Ramos (cell line): Measurements from ENCODE around the gene DMD.
"Not testable (repeated sequence)": the region's sequence is repeated elsewhere in the genome, so short reads cannot be mapped to it uniquely, and the experiment has no call there.

ENCODE experiments used
- in situ Hi-C: fragments of 300-500 bp; cut with MboI; formaldehyde crosslinking; loops from one replicate; pipeline ENCODE4 v1.14.3; 2022; ENCODE audit warnings: low sequenced_read_pairs; ENCODE audit not compliant: unreplicated experiment

DMD gene

GRCh38 chrX:33160273-33160672 lies 51.1 kb downstream of the DMD start:
- in situ Hi-C loops = no loop called here

DNA sequence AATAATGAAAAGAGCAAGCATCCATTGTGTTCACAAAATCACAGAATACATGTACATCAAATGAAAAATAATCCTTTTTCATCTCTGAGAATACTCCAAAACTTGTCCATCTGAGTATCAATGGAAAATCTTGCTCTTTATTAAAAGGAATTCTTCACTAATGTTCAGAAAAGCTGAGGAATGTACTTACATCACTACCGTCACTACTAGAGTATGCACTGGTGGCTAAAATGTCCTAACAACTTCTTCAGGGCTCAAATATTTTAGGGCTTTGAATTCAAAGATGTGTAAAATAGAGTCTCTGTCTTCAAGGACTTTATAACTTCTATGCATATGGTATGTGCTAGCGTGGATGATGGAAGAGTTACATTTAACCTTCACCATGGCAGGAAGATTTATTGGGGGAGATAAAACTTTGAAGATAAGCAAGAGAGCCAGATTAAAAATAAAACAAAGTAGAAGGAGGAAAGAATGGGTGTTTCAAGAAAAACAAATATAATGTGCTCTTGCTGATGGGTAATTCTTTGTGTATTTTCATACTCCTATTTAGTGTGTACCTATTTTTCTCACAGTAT lies 55.1 kb downstream of the DMD start:
- in situ Hi-C loops = no loop called here

- in situ Hi-C loops = no loop called here
Measured at GRCh38 chrX:33149580-33149979, 61.8 kb downstream of the DMD start.

- in situ Hi-C loops = no loop called here
Measured at GRCh38 chrX:33149085-33149484, 62.3 kb downstream of the DMD start.

DNA sequence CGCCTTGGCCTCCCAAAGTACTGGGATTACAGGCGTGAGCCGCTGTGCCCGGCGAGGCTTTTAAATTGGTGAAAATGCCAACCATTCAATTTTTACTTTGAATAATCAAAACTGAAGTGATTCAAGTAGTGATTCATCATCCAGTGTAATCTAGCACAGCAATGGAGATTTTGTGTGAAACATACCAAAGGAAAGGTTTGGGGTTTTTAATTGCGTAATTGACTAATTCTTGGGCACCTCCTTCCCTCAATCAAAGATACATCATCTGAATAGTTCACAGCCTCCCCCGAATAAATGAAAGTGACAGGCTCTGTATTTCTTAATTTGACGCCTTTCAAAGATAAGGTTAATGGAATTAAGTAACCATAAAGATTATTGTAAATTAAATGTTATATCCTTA lies 69.0 kb downstream of the DMD start:
- in situ Hi-C loops = no loop called here

DNA sequence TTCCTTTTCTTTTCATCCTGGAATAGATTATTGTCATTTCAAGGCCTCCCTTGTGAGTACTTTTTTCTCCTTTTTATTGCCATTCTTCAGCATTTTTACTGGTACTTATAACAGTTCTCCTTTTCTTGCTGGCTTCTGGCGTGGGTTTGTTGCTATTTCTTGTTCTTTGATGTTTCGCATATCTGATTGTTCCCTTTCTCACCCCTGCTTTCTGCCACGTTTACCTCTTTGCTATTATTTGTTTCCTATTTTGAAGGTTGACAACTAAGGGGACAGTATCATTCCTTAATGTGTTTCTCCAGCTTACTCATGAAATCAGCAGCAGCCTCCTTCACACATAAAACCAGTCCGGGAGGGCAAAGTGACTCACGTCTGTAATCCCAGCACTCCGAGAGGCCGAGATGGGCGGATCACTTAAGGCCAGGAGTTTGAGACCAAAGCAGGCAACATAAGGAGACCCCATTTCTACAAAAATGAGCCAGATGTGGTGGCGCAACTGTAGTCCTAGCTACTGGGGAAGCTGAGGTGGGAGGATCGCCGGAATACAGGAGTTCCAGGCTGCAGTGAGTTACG lies 72.6 kb downstream of the DMD start:
- in situ Hi-C loops = no loop called here

DNA sequence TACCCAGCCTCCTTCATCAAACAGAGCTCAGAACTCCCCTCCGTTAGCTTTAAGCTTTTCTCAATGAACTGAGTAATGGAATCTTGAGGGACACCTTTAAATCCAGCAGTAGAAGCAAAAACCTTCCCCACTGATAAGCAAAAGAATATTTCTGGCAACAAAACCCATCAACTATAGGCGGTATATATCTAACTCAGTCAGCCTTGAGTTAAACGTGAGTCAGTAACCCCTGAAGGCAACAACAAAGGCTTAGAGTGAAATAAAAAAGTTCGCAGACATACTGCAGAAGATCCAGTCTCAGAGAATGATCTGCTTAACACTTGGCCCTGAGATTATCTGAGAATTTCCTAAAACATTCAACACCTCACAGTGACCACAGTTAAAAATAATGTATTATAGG lies 77.2 kb downstream of the DMD start:
- in situ Hi-C loops = no loop called here

GRCh38 chrX:33133320-33133719 lies 78.0 kb downstream of the DMD start:
- in situ Hi-C loops = no loop called here

DNA sequence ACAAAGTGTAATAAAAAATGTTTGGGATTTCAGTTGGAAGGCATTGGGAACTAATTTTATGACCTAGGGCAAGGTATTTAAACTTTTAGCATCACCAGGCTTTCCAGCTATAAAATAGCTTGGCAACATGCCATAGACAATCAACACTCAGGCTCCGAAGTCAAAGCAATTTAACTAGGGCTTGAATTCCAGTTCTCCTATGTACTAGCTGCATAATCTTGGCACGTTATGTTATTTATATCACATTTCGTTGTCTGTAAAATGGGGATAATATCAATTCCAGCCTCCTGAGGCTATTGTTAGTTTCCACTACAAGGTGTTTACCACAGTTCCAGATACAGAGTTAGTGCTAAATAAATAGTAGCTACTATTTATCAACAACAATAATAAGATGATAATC lies 78.8 kb downstream of the DMD start:
- in situ Hi-C loops = no loop called here

GRCh38 chrX:33129607-33130006 lies 81.7 kb downstream of the DMD start:
- in situ Hi-C loops = no loop called here

DNA sequence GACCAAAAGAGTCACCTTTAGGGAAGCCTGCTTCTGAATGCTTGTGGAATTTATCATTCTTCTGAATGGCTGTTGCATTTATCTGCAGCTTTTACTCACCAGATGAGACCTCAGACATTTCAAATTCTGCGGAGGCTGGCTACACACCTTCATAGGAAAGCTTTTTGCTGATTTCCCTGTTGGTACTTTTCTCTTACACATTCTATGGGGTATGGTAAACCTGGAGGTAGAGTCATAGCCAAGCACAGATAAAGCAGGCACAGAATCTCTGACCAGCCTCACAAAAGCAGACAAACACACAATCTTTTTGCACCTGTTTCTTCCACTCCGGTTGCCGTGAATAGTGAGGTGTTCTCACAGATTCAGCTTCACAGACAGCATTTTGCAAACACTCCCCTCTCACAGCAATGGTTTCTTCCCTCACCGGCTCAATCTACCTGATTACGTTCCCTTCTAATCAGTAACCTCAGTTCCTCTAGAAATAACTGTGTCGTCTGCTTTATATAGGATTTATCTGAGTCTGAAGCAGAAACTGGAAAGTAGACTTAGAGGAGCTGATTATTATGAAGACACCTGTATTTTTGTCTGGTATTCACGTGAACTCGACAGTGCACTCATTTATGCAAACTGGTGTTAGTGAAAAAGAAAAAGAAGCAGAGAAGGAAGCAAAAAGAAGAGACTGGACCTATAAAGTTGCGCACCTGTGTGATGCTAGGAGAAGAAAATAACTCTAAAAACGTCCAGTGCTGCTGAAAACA lies 83.1 kb downstream of the DMD start:
- in situ Hi-C loops = no loop called here

DNA sequence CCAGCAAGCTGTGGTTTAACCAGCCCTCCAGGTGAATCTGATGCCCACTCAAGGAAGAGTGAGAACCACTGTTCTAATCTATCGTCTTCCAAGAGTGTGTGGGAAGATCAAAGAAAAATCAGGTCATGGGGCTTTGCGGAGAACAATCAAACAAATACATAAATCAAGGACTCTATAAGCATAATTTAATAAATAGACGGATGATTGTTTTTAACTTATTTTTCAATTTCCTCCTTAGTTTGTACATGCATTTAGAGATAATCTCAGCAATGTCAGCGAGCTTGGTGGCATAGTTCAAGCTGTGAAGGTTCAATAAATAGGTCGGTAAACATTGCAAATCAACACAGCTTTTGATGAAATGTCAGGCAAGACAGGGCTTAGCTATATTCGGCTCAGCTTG lies 84.9 kb downstream of the DMD start:
- in situ Hi-C loops = no loop called here

DNA sequence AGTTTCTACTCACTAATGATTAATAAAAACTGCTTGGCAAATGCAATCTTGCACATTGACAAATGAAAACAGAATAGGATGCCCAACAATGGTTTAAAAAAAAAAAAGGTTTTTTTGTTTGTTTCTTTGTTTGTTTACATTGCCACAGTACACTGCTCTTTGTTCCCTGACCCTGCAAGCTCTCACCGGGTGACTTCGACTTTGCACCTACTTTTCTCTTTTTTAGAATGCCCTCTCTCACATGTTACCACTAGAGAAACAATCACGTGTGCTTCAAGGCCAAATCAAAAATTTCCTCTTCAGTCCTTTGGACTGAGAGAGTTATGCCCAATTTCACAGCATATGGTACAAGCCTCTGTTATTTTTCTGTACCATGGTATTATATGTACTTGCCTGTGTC lies 101.5 kb downstream of the DMD start:
- in situ Hi-C loops = no loop called here

GRCh38 chrX:33106737-33107136 lies 104.6 kb downstream of the DMD start:
- in situ Hi-C loops = no loop called here

DNA sequence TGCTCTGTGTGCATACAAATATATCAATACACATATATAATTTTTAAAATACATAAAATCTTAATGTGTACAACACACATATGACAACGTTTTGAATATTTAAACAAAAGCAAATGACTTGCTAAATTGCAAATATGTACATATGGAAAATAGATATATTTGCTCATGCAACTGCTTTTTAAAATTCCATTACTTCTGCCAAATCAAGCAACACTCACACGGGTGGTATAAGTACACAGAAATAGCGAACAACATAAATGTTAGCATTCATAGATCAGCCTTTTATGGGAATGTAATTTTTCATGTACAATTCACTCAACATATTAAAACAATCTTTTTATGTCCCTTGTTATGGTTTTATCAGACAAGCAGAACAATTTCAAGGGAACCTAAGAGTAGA lies 116.3 kb downstream of the DMD start:
- in situ Hi-C loops = no loop called here

- in situ Hi-C loops = no loop called here
Measured at GRCh38 chrX:33087411-33087810, 123.9 kb downstream of the DMD start.

DNA sequence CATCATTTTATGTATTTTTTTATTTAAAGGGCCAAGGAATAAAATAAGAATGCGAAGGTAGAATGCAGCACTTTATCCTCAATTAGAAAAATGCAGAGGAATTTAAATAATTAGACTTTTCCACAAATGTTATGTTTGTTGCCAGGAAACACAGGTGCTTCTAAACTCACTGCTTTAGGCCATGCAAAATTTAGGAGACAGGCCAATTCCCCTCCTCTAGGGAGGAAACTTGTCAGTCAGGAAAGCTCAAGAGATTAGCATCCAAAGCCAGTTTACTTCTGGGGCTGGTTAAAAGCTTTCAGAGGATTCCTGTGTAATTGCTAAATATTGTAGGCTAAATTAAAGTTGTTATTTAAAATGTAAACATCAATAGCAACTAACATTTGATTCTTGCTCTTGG lies 124.5 kb downstream of the DMD start:
- in situ Hi-C loops = no loop called here

DNA sequence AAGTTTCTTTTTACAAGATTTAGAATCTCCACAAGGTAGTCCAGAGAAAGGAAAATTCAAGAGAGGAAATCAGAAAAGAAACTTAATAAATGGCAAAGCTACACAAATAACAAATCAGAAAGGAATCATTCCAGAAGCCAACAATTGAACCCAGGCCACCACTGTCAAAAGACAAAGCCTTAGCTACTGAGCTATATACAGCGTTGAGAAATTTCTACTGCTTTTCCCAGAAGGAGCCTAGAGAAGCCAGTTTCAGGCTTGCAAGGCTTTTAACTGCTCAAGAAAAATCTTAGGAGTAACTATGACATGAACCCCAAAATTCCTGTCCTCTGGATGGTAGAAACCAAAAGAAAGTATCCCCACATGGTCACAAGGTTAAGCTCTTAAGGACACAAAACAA lies 129.0 kb downstream of the DMD start:
- in situ Hi-C loops = no loop called here

DNA sequence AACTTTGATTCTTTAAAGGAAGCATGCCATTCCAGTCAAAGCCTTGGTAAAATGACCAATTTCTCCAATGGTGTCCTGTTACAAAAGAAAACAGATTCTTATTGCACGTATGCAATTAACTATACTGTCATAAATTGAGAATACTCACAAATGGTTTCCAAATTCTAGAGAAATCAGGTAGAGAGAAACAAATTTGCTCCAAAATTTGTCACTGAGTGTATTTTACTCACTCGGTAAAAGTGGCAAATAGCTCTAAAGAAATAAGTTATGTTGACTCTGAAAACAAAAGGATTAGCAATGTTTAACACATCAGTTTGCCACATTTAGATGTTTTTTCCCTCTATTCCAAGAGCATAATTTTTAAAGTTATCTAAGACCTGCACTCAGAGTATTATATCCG lies 133.1 kb downstream of the DMD start:
- in situ Hi-C loops = no loop called here

DNA sequence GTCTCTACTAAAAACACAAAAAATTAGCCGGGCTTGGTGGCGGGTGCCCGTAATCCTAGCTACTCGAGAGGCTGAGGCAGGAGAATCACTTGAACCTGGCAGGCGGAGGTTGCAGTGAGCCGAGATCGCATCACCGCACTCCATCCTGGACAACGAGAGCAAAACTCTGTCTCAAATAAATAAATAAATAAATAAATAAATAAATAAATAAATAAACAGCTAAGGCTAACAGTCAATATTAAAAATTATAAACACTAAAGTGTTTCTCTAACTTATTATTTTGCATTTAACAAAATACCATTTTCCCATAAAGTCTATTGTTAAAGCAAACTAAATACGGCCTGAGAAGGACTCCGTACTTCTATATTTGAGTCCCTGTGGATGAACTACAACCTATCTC lies 137.7 kb downstream of the DMD start:
- in situ Hi-C loops = not testable (repeated sequence)

- in situ Hi-C loops = no loop called here
Measured at GRCh38 chrX:33065415-33065814, 145.9 kb downstream of the DMD start.

- in situ Hi-C loops = no loop called here
Measured at GRCh38 chrX:33062041-33062440, 149.3 kb downstream of the DMD start.
